Right ventricle myocardium superior (tissue), 1 donor: ENCODE results near the gene LDB2. TPM values are rescaled to one million over a fixed set of nuclear protein-coding genes. Genes with fewer than 3 reads are reported as not detected.

Source experiments
- ATAC-seq: fragments of 200-7000 bp; cut with Tn5 transposase; one replicate; pipeline ENCODE4 v1.9.1; 2020; ENCODE audit warnings: mild to moderate bottlenecking; ENCODE audit not compliant: poor library complexity
- DNase-seq: peaks from one replicate; pipeline ENCODE4 v3.0.0-alpha.2; 2020
- intact Hi-C: fragments of 100-400 bp; cut with DNase I; formaldehyde crosslinking; loops from one replicate; pipeline ENCODE4 v1.11.2; 2022
- total RNA-seq: library from RNA; stranded (reverse); fragmentation: NEBNext Ultra II Directional; extraction: Animal tissue kit (Norgen Biotek cat#: 25700); gene quantifications from one replicate; pipeline ENCODE4 v1.2.1, GENCODE V29; 2021
- donor health status: DM: no; HTN: yes; CAD: no; lungs with severe emphysema.

LDB2 gene
- total RNA-seq, 1 donor from 2014 or later: 18.5 TPM

DNA sequence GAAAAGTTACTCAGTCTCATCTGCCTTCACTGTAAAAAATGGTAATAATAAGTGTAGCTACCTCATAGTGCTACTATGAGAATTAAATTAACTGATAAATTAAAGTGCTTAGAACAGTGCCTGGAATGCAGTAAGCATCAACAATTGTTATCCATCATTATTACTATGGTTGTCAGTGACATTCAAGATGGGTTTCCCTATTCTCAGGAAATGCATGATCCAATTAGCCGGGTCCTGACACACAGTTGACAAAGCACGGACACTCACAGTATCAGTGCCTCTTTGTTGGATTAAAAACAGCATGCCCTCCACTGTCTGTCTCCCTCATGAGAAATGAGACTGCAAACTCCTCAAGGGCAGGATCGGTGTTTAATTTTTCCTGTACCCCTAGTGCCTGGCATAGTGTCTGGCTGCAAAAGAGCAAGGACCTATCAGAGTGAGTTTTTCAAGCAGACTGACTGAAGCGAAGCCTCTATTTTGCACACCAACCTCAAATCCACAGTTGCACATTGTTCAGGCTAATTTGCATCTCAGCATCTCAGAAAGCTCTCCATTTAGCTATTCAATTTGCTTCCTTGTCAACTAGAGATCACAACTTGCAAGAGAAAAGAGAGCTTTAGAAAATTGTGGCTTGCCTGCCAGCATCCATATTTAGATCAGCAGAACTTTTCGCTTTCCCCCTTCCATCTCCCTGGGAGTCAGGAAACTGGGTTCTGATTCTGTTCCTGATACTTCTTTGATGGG, 122.9 kb downstream of the LDB2 start:
- no peak for ATAC-seq
- intact Hi-C loops: no loop called here
- no peak for DNase-seq

DNA sequence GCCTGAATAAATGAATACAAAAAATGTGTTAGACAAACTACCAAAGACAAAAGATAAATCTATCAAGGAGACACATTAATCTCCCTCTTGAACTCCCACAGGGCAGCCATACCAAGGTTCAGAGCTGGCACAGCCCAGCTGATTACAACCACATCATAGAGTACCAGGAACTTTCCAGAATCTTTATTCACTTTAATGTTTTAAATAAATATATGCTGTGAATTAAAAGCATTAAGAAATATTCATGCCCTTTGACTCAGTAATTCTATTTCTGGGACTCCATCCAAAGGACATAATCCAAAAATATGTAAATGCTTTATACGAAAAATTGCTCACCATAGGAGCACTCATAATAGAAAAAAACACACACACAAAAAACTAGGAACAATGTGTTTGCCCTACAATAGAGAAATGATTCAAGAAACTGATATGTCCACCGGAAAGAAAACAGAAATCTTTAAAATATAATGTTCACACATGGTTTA, 126.0 kb downstream of the LDB2 start:
- intact Hi-C loops: no loop called here
- ATAC-seq: no peak
- DNase-seq: no peak

DNA sequence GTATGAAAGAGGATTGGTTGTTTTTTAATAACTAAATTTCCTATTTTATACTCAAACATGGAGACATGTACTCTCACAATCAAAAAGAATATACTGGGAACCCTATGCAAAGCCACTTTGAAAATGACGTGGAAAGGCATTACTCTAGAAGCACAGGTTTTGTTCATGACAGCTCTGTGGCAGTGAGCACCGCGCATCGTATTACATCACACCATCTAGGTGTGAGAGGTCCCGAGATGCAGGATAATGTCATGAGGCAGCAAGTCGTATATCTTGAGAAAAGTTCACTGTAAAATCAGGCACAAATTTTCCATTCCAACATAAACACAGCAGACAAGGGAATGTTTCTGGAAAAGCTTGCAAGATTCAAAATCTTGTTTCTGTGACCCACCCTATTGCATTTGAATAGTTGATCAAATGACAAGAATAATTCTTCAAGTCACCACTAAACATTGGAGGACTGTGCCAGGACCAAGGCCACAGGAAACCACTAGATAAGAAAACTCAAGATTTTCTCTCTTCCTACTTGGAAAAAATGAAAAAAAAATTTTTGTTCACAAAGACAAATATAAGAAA, 127.6 kb downstream of the LDB2 start:
- intact Hi-C loops: no loop called here
- DNase-seq: no peak
- ATAC-seq: no peak

DNA sequence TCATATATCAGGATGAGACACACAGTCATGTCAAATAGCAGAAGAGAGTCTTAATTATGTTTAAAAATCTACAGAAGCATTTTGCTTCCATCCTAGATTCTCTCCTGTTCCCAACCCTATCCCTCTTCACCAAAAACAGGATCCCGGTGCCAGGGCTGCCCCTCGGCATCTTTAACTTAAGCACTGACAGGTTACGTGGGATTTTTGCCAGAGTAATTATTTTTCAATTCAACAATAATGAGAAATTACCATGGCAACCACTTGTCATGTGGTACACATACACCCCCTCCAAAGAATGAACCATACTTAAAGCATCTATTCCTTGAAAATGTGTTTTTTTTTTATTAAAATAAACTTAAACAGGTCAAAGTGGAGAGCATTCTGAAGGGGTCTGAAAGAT, 130.6 kb downstream of the LDB2 start:
- ATAC-seq (no peak), DNase-seq (no peak)
- intact Hi-C loops: no loop called here

DNA sequence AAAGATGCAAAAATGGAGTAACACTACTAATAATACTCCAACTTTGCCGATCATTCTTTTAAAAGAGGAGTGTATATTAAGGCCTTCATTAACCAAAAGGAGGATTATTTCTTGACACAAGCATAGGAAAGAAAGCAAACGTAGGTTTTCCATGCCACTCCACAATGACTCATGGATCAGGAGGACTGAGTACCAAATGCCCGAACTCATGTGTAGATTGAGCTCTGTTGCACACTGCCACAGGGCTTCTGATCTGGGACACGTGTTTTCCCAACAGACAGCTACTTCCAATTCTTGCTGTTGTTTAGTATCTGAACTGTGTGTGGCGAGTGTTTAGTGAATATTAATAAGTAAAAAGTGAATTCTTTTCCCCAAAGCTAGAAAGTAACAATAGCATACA, 131.2 kb downstream of the LDB2 start:
- no peak for DNase-seq
- intact Hi-C loops: no loop called here
- no peak for ATAC-seq

DNA sequence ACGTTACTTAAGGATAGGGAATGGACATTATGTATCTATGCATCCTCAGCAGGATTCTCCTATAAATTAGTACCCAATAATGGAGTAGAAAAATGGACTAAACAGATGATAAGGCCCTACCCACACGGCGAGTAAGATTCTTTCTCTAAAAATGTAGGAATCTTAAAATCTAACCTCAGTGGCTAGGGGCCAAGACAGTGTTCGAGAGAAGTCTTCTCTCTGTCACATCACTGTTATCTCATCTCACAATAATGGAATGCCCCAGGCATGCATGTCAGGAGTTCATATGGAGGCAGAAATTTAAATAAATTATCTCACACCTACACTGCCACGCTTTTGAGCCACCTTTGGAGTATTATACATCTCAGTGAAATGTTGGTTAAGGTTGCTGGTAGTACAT, 132.9 kb downstream of the LDB2 start:
- DNase-seq (no peak), ATAC-seq (no peak)
- intact Hi-C loops: no loop called here

DNA sequence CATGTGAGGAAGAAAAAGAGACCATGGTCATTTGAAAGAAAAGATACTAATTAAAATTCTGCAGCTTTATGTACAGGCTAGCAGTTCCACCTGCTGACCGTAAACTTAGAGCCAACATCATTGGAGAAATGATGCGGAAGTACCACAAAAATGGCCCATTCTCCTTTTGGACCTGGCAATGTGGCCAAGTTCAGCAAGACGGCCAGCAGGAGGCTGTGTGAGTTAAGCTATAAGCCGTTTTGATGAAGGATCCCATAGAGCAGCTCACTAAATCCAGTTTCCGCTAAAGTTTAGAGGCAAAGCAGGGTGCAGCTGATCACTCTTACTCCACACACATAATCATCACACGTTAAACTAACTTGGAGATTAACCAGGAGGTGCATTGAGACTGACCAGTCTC, 133.8 kb downstream of the LDB2 start:
- intact Hi-C loops: no loop called here
- ATAC-seq (no peak), DNase-seq (no peak)

DNA sequence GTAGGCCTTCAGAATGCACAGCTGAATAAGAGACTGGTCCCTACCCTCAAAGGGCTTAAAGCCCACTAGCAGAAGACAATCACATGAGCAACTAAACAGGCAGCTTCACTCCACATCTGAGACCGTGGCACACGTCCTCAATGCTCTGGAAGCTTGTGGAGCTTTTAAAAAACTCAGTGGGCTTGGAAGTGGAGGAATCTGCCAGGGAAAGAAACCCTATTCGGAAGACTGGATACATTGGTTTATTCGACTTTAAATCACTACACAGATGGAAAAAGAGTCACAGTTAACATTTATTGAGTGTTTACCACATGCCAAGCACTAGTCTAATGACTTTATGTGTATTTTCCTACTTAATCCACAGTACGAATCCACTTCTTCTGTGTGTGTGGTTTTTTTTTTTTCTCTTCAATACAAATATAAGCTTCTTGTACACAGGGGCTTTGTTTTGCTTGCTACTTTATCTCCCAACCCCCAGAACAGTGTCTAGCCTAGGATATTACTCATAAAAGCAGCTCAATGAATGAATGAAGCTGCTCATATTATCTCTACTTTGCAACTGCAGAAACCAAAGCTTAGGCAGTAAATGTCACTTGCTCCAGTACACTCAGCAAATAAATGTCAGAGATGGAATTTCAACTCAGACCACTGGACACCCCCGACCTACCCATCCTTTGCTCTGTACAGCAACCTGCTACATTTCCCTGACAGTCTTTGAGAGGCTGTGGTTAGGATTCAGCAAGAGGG, 137.7 kb downstream of the LDB2 start:
- DNase-seq (no peak), ATAC-seq (no peak)
- intact Hi-C loops: no loop called here

DNA sequence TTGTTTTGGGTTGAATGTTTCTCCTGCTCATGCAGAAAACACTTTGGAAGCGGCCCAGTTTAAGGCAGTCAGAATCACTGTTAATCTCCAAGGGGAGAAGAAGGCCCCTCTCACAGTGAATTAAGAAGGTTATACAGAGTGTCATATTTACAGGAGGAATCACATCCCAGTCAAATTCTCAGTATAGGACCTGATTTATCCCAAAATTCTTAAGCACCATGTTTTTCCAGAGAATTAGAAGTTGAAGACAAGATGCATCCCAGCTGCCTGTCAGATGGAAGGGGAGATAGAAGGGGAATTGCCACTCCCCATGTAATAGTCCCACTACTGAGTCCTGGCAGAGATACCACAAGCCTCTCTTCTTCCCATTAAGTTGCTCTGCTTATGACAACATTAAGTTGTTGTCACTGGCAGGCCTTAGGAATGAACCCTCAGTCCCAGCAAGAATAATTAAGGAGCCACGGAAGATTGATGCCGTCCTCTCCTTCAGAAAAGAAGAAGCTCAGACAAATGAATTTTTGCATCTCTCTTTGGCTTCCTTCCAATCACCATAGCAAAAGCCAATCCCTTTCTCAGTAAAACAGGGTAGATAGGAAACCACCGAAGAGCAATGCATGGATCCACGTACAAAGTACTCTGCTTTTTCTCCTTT, 138.4 kb downstream of the LDB2 start:
- ATAC-seq (no peak), DNase-seq (no peak)
- intact Hi-C loops: no loop called here

DNA sequence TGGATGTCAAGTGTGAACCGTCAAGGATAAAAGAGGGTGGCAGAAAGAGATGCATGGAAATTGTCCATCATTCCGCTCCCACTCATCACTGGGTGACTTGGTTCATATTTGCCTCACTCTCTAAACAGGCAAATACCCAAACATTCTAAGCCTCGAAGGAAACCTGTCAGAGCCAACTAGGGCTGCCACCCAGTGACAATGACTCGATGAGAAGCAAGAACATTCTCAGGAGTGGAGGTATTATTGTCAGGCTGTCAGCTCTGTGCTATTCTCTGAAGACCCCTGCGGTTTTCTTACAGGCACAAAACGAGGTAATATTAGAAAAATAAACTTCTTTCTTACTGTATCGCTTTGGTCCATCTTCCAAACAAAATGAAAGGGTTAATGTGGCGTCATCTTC, 139.6 kb downstream of the LDB2 start:
- DNase-seq (no peak), ATAC-seq (no peak)
- intact Hi-C loops: no loop called here

DNA sequence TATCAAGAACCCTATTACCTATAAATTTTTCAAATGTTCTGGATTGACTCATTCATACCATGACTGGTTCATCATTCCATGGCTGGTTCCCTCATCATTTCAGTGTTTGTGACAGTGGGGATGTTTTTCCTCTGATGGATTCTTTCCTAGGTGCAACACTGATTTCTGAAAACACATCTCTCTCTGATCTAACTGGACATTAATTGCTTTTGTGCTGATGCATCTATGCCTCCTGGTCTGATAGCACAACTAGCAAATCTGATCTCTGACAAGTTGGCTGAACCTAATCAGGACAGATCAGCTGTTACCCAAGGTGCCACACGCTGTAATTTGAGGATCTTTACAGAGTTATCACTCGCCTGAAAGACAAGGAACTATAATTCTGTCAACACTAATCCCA, 140.2 kb downstream of the LDB2 start:
- intact Hi-C loops: no loop called here
- DNase-seq (no peak), ATAC-seq (no peak)

DNA sequence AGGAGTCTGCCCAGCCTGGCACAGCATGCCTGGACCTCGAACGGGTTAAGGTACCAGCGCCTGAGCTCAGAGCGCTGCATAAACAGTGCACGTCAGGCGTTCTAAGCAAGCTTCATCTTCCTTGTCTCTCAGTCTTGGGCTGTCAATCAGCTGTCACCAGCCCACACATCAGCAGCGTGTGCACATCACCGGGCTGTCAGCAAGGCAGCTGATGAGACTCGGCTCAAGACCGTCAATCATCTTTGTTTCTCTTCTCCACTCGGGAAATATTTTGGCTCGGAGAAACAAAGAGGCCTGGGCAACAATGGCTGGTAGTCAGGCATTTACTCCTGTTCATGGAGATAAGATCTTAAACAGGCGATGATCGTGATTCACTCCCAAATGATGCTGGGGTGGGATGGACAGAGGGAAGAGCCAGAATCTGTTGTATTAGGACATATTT, 141.3 kb downstream of the LDB2 start:
- no peak for DNase-seq
- ATAC-seq: no peak
- intact Hi-C loops: no loop called here

DNA sequence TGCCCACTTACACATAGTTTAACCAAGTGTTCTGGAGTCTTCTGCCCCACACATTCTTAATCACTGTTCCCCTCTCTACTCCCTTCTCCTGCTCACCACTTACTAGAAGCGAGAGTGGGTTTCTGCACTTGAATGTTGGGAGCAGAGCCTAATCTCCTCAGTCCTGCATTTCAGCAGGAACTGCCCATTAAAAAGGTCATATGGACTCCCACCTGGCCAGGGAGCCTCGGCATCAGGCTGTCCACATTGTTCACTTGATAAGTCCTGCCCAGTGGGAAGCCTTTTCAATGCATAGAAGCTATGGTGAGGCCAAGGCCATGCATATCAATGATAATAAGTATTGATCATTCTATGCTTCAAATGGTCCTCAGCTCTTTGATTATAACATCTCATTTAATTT, 144.3 kb downstream of the LDB2 start:
- intact Hi-C loops: no loop called here
- DNase-seq: no peak
- ATAC-seq: no peak

DNA sequence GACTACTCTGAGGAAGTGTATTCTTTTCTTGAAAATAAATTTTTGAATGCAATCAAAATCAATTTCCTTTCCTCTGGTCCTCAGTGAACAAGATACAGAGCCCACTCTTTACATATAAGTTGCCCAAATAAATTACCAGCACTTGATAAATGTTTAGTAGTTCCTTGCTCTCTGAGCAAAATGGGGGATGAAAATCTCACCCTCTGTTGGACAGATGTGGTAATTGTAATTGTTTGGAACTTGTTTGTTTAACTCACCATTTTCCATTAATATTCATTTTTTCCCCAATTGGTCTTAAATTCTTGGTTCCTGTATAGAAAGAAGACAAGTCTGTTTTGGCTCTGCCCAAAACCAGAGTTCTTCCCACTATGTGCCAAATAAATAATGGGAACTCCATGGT, 146.3 kb downstream of the LDB2 start:
- no peak for ATAC-seq
- no peak for DNase-seq
- intact Hi-C loops: no loop called here

DNA sequence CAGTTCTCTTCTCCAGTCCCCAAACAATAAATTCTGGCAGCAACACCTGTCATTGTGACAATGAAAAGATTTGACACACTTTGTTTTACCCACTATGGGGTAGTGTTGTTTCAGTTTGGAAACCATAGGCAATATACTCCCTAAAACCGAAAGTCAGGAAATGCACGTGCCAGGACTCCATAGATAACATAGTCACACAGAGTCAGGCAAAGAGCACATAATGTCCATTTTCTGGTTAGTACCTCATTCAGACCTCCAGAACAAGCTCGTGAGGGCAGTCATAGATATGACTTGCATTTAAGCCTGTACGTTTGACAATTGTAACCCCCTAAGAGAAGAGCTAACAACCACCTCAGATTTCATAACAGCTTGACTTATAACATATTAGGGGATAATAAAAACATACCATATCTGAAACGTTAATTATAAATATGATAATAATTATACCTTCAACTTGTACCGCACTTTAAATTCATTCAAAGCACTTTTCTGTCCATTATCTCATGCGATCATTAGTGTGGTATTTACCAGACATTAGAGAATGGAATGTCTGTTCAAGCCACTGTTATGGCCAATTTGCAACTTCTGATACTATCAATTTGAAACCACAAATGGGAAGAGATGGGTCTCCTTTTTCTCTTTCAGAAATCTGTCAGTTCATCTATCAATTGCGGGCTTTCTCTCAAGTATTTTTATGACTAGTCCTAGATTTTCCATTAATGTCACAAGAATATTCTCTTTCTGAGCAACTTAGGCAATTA, 147.4 kb downstream of the LDB2 start:
- intact Hi-C loops: no loop called here
- ATAC-seq: no peak

DNA sequence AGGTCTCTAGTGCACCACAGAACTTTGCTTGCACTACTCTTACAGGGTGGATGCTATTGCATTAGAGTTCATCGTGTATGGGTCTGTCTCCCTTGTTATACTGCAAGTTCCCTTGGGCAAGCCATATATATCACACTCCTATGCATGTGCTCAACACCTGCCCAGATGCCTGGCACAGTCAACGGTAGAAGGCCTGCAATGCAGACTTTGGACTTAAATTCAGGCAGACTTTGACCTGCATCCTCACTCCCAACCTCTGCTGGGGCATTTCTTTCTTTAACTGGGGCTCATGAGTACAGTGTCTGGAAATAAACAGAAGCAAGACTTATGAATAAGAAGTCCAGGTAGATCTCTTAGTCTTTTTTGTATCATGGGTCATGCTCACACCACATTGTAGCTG, 148.2 kb downstream of the LDB2 start:
- intact Hi-C loops: no loop called here
- DNase-seq (no peak), ATAC-seq (no peak)

More for the DNA sequence above, 147.4 kb downstream of the LDB2 start:
- DNase-seq: no peak

DNA sequence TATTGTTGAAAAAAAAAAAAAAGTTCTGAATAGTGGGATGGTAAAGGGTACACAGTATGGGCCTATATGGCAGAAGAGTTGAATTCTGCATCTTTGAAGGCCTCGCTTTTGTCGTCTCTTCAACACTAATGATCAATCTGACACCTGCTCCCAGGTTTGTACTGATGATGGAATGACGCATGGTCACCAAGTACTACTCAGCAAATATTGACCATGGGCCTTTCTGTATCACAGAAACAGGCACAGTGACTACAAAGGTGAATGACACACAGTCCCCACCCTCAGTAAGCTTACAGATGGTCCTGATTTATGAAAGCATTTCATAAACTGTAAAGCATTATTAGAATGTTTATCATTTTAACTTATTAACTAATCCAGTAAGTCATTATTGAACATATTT, 152.6 kb downstream of the LDB2 start:
- ATAC-seq (no peak), DNase-seq (no peak)
- intact Hi-C loops: no loop called here

DNA sequence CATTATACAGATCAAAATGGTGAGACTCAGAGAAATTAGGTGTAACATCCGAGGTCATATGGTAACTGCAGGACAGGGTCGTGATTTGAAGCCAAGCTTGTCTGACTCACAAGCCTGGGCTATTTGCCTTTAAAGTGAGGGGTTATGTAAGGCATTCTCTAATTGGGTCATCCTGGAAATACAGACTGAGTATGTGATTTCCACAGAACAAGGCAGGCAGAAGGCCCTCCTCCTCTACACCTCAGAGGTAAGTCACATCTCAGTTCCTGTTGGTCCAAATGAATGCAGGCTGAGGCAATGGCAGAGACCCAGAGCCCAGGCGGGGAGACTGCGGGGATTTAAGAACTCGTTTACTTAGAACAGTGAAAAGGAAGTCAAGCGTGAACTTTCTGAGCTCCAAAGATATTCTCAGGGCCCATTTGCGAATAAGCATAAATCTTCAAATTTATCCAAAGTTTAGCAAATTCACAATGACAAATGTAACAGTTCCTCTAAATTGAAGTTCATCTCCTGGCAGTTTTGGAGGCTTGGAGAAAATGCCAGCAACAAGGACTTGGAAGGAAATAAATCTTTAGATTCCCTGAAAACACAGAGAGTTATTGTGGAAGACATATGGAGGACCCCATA, 153.3 kb downstream of the LDB2 start:
- ATAC-seq (peak; percentile 84), DNase-seq (no peak)
- intact Hi-C loops: no loop called here
